Measurements from ENCODE around the gene CBR3. TPM values are rescaled to one million over a fixed set of nuclear protein-coding genes. Genes with fewer than 3 reads are reported as not detected.
A peak's percentile ranks its signal among the peaks of the same experiment; 100 is the strongest.

The CBR3 gene
- total and polyA plus RNA-seq, 11 donors = 1.4 to 5.5 (median 2.9) TPM

GRCh38 chr21:36178349-36178748, 43.5 kb downstream of the CBR3 start:
- Histone ChIP-seq H3K9me3 (peaks cover 0 to 7% (median 0%) of the 10 kb centered on the region in 12 donors), H3K36me3 (peaks cover 0 to 5% (median 0%) of the 10 kb centered on the region in 9 donors), H3K27ac (no peak overlapping the region), H3K4me1 (peaks cover 0 to 45% (median 0%) of the 10 kb centered on the region in 12 donors), H3K4me3 (no peak overlapping the region), H3K27me3 (no peaks in the 10 kb centered on the region)
- WGBS, 4 donors = 93 to 98% (median 95%) methylated on average over 2 of the region's 2 CpGs
- no peak for ATAC-seq
- TF ChIP-seq POLR2A (IDR thresholded peaks at IDR 0.05) (no peak), CTCF (IDR thresholded peaks at IDR 0.05) (no peak)
- intact Hi-C loops (cut with DNase I) = no loop called here
- no peak for DNase-seq

GRCh38 chr21:36179145-36179544, 44.3 kb downstream of the CBR3 start:
- H3K27ac ChIP-seq = no peak overlapping the region
- H3K4me1 ChIP-seq = peaks cover 0 to 37% (median 0%) of the 10 kb centered on the region in 12 donors
- intact Hi-C loops (cut with DNase I) = no loop called here
- H3K4me3 ChIP-seq = no peak overlapping the region
- ATAC-seq (no peak), DNase-seq (no peak)
- H3K36me3 ChIP-seq = peaks cover 0 to 5% (median 0%) of the 10 kb centered on the region in 9 donors
- H3K9me3 ChIP-seq = peaks cover 0 to 7% (median 0%) of the 10 kb centered on the region in 12 donors
- H3K27me3 ChIP-seq = no peaks in the 10 kb centered on the region
- no peak for TF ChIP-seq CTCF (IDR thresholded peaks at IDR 0.05)
- no peak for TF ChIP-seq POLR2A (IDR thresholded peaks at IDR 0.05)

GRCh38 chr21:36180963-36181362, 46.1 kb downstream of the CBR3 start:
- Histone ChIP-seq H3K27me3 (no peaks in the 10 kb centered on the region), H3K36me3 (peaks cover 0 to 14% (median 0%) of the 10 kb centered on the region in 9 donors), H3K9me3 (peaks cover 0 to 7% (median 0%) of the 10 kb centered on the region in 12 donors), H3K27ac (peak overlapping the region in 1 of 12 donors; percentile 40), H3K4me3 (no peak overlapping the region), H3K4me1 (peaks cover 0 to 32% (median 0%) of the 10 kb centered on the region in 12 donors)
- intact Hi-C loops (cut with DNase I) = no loop called here
- ATAC-seq (no peak), DNase-seq (no peak)
- 91 to 97% (median 95%) methylated on average over 5 of the region's 5 CpGs for WGBS, 4 donors
- TF ChIP-seq CTCF (IDR thresholded peaks at IDR 0.05) (no peak), POLR2A (IDR thresholded peaks at IDR 0.05) (no peak)

- intact Hi-C loops (cut with DNase I) = no loop called here
- no peak for TF ChIP-seq POLR2A (IDR thresholded peaks at IDR 0.05)
- no peak for TF ChIP-seq CTCF (IDR thresholded peaks at IDR 0.05)
- DNase-seq = no peak
Observed at GRCh38 chr21:36183144-36183795, 48.4 kb downstream of the CBR3 start.

More at GRCh38 chr21:36183144-36183795, 48.4 kb downstream of the CBR3 start:
- Histone ChIP-seq H3K9me3 (peaks cover 0 to 7% (median 0%) of the 10 kb centered on the region in 12 donors), H3K4me1 (peaks cover 0 to 27% (median 6%) of the 10 kb centered on the region in 12 donors), H3K4me3 (no peak overlapping the region), H3K27ac (no peak overlapping the region), H3K36me3 (peaks cover 0 to 9% (median 0%) of the 10 kb centered on the region in 9 donors), H3K27me3 (no peaks in the 10 kb centered on the region)
- ATAC-seq = no peak
- 90 to 95% (median 92%) methylated on average over 11 of the region's 11 CpGs for WGBS, 4 donors
